ENCODE data around the gene IGSF23. TPM values are rescaled to one million over a fixed set of nuclear protein-coding genes. Genes with fewer than 3 reads are reported as not detected.
"Not testable (repeated sequence)": the region's sequence is repeated elsewhere in the genome, so short reads cannot be mapped to it uniquely, and the experiment has no call there.

The IGSF23 gene
- total RNA-seq, 2 experiments from 2014 or later: not detected

DNA sequence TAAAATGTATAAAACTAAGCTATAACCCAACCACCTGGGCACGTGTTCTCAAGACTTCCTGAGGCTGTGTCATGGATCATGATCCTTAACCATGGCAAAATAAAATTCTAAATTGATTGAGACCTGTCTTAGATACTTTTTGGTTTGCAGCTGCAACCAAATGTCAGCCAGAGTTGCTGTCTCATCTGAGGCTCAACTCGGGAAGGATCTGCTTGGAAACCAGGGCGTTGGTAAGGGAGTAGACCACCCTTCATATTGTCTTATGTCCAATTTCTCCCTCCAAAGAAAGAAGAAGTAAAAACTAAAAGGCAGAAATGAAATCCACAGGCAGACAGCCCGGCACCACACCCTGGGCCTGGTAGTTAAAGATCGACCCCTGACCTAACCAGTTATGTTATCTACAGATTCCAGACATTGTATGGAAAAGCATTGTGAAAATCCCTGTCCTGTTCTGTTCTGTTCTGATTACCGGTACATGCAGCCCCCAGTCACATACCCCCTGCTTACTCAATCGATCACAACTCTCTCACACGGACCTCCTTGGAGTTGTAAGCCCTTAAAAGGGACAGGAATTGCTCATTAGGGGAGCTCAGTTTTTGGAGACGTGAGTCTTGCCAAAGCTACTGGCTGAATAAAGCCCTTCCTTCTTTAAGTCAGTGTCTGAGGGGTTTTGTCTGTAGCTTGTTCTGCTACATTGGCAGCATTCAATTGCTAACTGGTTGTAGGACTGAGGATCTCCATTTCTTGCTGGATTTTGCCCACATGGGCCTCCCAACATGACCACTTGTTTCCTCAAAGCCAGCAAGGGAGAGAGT, 22.9 kb upstream of the IGSF23 start:
- Mint-ChIP-seq H3K4me3 (no peak overlapping the region), H3K27me3 (ENCODE audit: low read depth) (no peaks in the 10 kb centered on the region), H3K27ac (no peak overlapping the region), H3K4me1 (ENCODE audit: low read depth) (peaks cover 15% of the 10 kb centered on the region), H3K9me3 (ENCODE audit: insufficient read depth) (peaks cover 9% of the 10 kb centered on the region), H3K36me3 (ENCODE audit: low read depth) (no peaks in the 10 kb centered on the region)
- ChIA-PET POLR2A (interaction anchor here (0.6 kb wide), 1 partner anchor 19 kb away, joined by 3 read pairs; no protein-coding TSS in a partner anchor), CTCF (interaction anchor here (1.3 kb wide), 1 partner anchor 66 kb away, joined by 3 read pairs; no protein-coding TSS in a partner anchor)
- ATAC-seq (no peak), DNase-seq (no peak)

DNA sequence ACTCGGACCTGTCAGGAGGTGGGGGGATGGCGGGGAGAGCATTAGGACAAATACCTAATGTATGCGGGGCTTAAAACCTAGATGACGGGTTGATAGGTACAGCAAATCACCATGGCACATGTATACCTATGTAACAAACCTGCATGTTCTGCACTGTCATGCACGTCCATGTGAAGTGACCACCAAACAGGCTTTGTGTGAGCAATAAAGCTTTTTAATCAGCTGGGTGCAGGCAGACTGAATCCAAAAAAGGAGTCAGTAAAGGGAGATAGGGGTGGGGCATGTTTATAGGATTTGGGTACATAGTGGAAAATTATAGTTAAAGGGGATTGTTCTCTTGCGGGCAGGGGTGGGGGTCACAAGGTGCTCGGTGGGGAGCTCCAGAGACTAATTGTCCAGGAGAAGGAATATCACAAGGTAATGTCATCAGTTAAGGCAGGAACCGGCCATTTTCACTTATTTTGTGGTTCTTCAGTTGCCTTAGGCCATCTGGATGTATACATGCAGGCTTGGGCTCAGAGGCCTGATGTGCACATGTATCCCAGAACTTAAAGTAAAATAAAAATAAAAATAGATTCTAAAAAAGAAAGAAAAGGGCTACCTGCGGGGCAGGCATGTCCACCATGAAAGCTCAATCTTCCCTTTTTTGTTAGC, 21.9 kb upstream of the IGSF23 start:
- ATAC-seq; H3K27me3 Mint-ChIP-seq (ENCODE audit: low read depth); H3K27ac Mint-ChIP-seq; POLR2A ChIA-PET; H3K4me3 Mint-ChIP-seq; H3K9me3 Mint-ChIP-seq (ENCODE audit: insufficient read depth); H3K36me3 Mint-ChIP-seq (ENCODE audit: low read depth); DNase-seq: not testable (repeated sequence)
- H3K4me1 Mint-ChIP-seq (ENCODE audit: low read depth): peaks cover 15% of the 10 kb centered on the region
- CTCF ChIA-PET: interaction anchor here (0.8 to 0.9 kb wide), 3 partner anchors 8 to 21 kb away, joined by 3 read pairs; no protein-coding TSS in a partner anchor

DNA sequence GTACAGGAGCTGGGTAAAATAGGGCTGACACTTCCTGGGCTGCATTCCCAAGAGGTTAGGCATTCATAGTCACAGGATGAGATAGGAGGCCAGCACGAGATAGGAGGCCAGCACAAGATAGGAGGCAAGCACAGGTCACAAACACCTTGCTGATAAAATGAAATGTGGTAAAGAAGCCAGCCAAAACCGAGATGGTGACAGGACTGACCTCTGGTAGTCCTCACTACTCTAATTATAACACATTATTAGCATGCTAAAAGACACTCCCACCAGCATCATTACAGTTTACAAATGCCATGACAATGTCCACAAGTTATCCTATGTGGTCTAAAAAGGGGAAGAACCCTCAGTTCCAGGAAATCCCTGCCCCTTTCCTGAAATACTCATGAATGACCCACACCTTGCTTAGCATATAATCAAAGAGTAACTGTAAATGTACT, 20.9 kb upstream of the IGSF23 start:
- DNase-seq (no peak), ATAC-seq (no peak)
- Mint-ChIP-seq H3K27me3 (ENCODE audit: low read depth) (no peaks in the 10 kb centered on the region), H3K36me3 (ENCODE audit: low read depth) (no peaks in the 10 kb centered on the region), H3K27ac (no peak overlapping the region), H3K9me3 (ENCODE audit: insufficient read depth) (peaks cover 6% of the 10 kb centered on the region), H3K4me1 (ENCODE audit: low read depth) (peaks cover 12% of the 10 kb centered on the region), H3K4me3 (no peak overlapping the region)
- CTCF ChIA-PET: interaction anchor here (0.8 to 0.9 kb wide), 3 partner anchors 9 to 22 kb away, joined by 3 read pairs; no protein-coding TSS in a partner anchor
- POLR2A ChIA-PET: no interaction called here

DNA sequence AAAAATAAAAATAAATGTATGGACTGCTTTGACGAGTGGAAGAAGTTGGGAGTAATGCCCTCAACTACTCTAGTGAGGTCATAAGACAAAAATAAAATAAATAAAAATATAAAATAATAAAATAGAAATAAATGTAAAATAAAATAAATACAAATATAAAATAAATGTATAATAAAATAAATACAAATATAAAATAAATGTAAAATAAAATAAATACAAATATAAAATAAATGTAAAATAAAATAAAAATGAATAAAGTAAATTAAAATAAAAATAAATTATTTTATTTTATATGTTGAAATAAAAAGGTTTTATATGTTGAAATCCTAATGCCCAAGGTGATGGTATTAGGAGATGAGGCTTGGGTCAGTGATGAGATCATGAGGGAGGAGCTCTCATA, 20.1 kb upstream of the IGSF23 start:
- DNase-seq (no peak), ATAC-seq (no peak)
- no peak overlapping the region for H3K4me3 Mint-ChIP-seq
- H3K36me3 Mint-ChIP-seq (ENCODE audit: low read depth): no peaks in the 10 kb centered on the region
- peaks cover 5% of the 10 kb centered on the region for H3K9me3 Mint-ChIP-seq (ENCODE audit: insufficient read depth)
- ChIA-PET POLR2A (no interaction called here), CTCF (no interaction called here)
- peaks cover 4% of the 10 kb centered on the region for H3K4me1 Mint-ChIP-seq (ENCODE audit: low read depth)
- peaks cover 2% of the 10 kb centered on the region for H3K27me3 Mint-ChIP-seq (ENCODE audit: low read depth)
- H3K27ac Mint-ChIP-seq: no peak overlapping the region

DNA sequence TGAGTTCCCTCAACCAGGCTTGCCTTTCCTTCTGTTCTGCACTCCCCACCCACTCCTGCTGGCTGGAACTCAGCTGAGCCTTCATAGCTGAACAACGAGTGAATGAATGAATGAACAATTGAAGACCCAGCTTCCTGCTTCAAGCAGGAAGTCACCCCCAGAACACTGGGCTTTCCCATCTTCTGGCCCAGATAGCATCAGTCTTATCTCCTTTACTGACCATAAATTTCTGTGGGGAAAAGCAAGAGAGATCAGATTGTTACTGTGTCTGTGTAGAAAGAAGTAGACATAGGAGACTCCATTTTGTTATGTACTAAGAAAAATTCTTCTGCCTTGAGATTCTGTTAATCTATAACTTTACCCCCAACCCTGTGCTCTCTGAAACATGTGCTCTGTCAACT, 19.5 kb upstream of the IGSF23 start:
- CTCF ChIA-PET; H3K9me3 Mint-ChIP-seq (ENCODE audit: insufficient read depth); H3K27ac Mint-ChIP-seq; ATAC-seq; H3K27me3 Mint-ChIP-seq (ENCODE audit: low read depth); H3K36me3 Mint-ChIP-seq (ENCODE audit: low read depth); H3K4me1 Mint-ChIP-seq (ENCODE audit: low read depth); DNase-seq; H3K4me3 Mint-ChIP-seq; POLR2A ChIA-PET: not testable (repeated sequence)

- H3K27ac Mint-ChIP-seq: no peak overlapping the region
- ATAC-seq (no peak), DNase-seq (no peak)
- H3K4me1 Mint-ChIP-seq (ENCODE audit: low read depth): no peaks in the 10 kb centered on the region
- H3K9me3 Mint-ChIP-seq (ENCODE audit: insufficient read depth): peaks cover 4% of the 10 kb centered on the region
- CTCF ChIA-PET: no interaction called here
- peaks cover 2% of the 10 kb centered on the region for H3K27me3 Mint-ChIP-seq (ENCODE audit: low read depth)
- POLR2A ChIA-PET: no interaction called here
- no peaks in the 10 kb centered on the region for H3K36me3 Mint-ChIP-seq (ENCODE audit: low read depth)
- no peak overlapping the region for H3K4me3 Mint-ChIP-seq
Measured at GRCh38 chr19:44596428-44597130, 16.8 kb upstream of the IGSF23 start.

GRCh38 chr19:44597131-44597491, 16.3 kb upstream of the IGSF23 start:
- CTCF ChIA-PET: no interaction called here
- H3K27me3 Mint-ChIP-seq (ENCODE audit: low read depth): peaks cover 2% of the 10 kb centered on the region
- H3K36me3 Mint-ChIP-seq (ENCODE audit: low read depth): no peaks in the 10 kb centered on the region
- POLR2A ChIA-PET: no interaction called here
- no peak overlapping the region for H3K27ac Mint-ChIP-seq
- H3K9me3 Mint-ChIP-seq (ENCODE audit: insufficient read depth): peaks cover 4% of the 10 kb centered on the region
- H3K4me3 Mint-ChIP-seq: no peak overlapping the region
- no peaks in the 10 kb centered on the region for H3K4me1 Mint-ChIP-seq (ENCODE audit: low read depth)
- DNase-seq (no peak), ATAC-seq (no peak)

- DNase-seq (no peak), ATAC-seq (no peak)
- CTCF ChIA-PET: no interaction called here
- peaks cover 2% of the 10 kb centered on the region for H3K27me3 Mint-ChIP-seq (ENCODE audit: low read depth)
- no peak overlapping the region for H3K4me3 Mint-ChIP-seq
- no peaks in the 10 kb centered on the region for H3K36me3 Mint-ChIP-seq (ENCODE audit: low read depth)
- POLR2A ChIA-PET: no interaction called here
- H3K9me3 Mint-ChIP-seq (ENCODE audit: insufficient read depth): peaks cover 4% of the 10 kb centered on the region
- no peak overlapping the region for H3K27ac Mint-ChIP-seq
- H3K4me1 Mint-ChIP-seq (ENCODE audit: low read depth): no peaks in the 10 kb centered on the region
Measured at GRCh38 chr19:44598355-44598754, 15.0 kb upstream of the IGSF23 start.

DNA sequence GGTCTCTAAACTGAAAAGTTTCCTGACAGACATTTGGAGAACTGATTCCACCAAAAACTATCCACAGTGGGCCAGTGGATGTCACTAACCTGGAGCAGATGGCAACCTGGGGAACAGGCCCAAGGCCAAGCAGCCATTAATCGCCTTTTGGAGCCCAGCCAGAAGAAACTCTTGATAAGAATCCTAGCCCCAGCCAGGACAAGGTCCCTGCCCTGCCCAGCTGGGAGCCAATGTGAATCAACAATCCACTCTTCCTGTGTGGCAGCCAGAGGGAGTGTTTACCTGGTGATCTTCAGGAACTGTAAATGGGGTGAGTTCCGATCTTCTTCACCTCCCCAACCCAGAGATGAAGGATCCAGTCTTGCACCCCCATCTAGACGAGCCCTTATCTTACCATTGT, 14.5 kb upstream of the IGSF23 start:
- peaks cover 4% of the 10 kb centered on the region for H3K9me3 Mint-ChIP-seq (ENCODE audit: insufficient read depth)
- H3K36me3 Mint-ChIP-seq (ENCODE audit: low read depth): no peaks in the 10 kb centered on the region
- ChIA-PET CTCF (no interaction called here), POLR2A (no interaction called here)
- DNase-seq (no peak), ATAC-seq (no peak)
- H3K4me3 Mint-ChIP-seq: no peak overlapping the region
- no peak overlapping the region for H3K27ac Mint-ChIP-seq
- peaks cover 2% of the 10 kb centered on the region for H3K27me3 Mint-ChIP-seq (ENCODE audit: low read depth)
- no peaks in the 10 kb centered on the region for H3K4me1 Mint-ChIP-seq (ENCODE audit: low read depth)

- CTCF ChIA-PET: no interaction called here
- DNase-seq (no peak), ATAC-seq (no peak)
- H3K9me3 Mint-ChIP-seq (ENCODE audit: insufficient read depth): peaks cover 4% of the 10 kb centered on the region
- H3K27ac Mint-ChIP-seq: no peak overlapping the region
- POLR2A ChIA-PET: no interaction called here
- H3K36me3 Mint-ChIP-seq (ENCODE audit: low read depth): no peaks in the 10 kb centered on the region
- peaks cover 2% of the 10 kb centered on the region for H3K27me3 Mint-ChIP-seq (ENCODE audit: low read depth)
- H3K4me1 Mint-ChIP-seq (ENCODE audit: low read depth): no peaks in the 10 kb centered on the region
- H3K4me3 Mint-ChIP-seq: no peak overlapping the region
Measured at GRCh38 chr19:44600466-44600865, 12.9 kb upstream of the IGSF23 start.

- H3K27ac Mint-ChIP-seq: no peak overlapping the region
- peaks cover 2% of the 10 kb centered on the region for H3K27me3 Mint-ChIP-seq (ENCODE audit: low read depth)
- DNase-seq (no peak), ATAC-seq (no peak)
- H3K36me3 Mint-ChIP-seq (ENCODE audit: low read depth): no peaks in the 10 kb centered on the region
- POLR2A ChIA-PET: interaction anchor here (0.7 kb wide), 1 partner anchor 53 kb away, joined by 3 read pairs; no protein-coding TSS in a partner anchor
- peaks cover 3% of the 10 kb centered on the region for H3K4me1 Mint-ChIP-seq (ENCODE audit: low read depth)
- H3K9me3 Mint-ChIP-seq (ENCODE audit: insufficient read depth): peaks cover 7% of the 10 kb centered on the region
- no peak overlapping the region for H3K4me3 Mint-ChIP-seq
- CTCF ChIA-PET: interaction anchor here (1.3 to 1.7 kb wide), 2 partner anchors 31 to 55 kb away, joined by 3 to 5 read pairs; no protein-coding TSS in a partner anchor
Measured at GRCh38 chr19:44602081-44602480, 11.3 kb upstream of the IGSF23 start.
